ENCODE results near the gene ARHGAP42.

GRCh38 chr11:100849901-100850235, 162.8 kb downstream of the ARHGAP42 start:
- no peak for TF ChIP-seq CTCF (IDR thresholded peaks at IDR 0.05; ENCODE audit: insufficient read depth, low read length)
- no peak for TF ChIP-seq REST (IDR thresholded peaks at IDR 0.05; ENCODE audit: insufficient replicate concordance, low read depth)
- TF ChIP-seq GABPA (IDR thresholded peaks at IDR 0.05; ENCODE audit: low read depth): no peak

Measured in HL-60 (cell line).